ENCODE data around the gene PSMA2. TPM values are rescaled to one million over a fixed set of nuclear protein-coding genes. Genes with fewer than 3 reads are reported as not detected.

The PSMA2 gene
- total RNA-seq, 1 experiment from 2014 or later = 228 TPM

- peak; percentile 66; the same call in 1 of the 2 replicates for TF ChIP-seq HMGXB4 (CRISPR knock-in tag; IDR thresholded peaks at IDR 0.05)
- TF ChIP-seq TP53 (CRISPR knock-in tag; IDR thresholded peaks at IDR 0.05) = peak; percentile 91; the same call in 1 of the 2 replicates
Measured at GRCh38 chr7:42911454-42912447, 20.2 kb downstream of the PSMA2 start, which contains the start of gene C7orf25 (continued).

- Mint-ChIP-seq H3K27me3 (ENCODE audit: low read depth) (no peaks in the 10 kb centered on the region), H3K27ac (no peak overlapping the region), H3K9me3 (no peaks in the 10 kb centered on the region), H3K4me1 (peaks cover 36% of the 10 kb centered on the region), H3K36me3 (peaks cover 23% of the 10 kb centered on the region), H3K4me3 (peak overlapping the region; percentile 96)
- ATAC-seq = no peak
- DNase-seq (ENCODE audit: low spot score) = no peak
- TF ChIP-seq HMGA2 (CRISPR knock-in tag; IDR thresholded peaks at IDR 0.05) = no peak
- TF ChIP-seq CBFB (CRISPR knock-in tag; IDR thresholded peaks at IDR 0.05; ENCODE audit: low read depth) = no peak
- no peak for TF ChIP-seq ZNF317 (CRISPR knock-in tag; IDR thresholded peaks at IDR 0.05; ENCODE audit: borderline replicate concordance, low read depth)
- ChIA-PET POLR2A (interaction anchor here (0.6 kb wide), 1 partner anchor 23 kb away, joined by 5 read pairs; no protein-coding TSS in a partner anchor), CTCF (interaction anchor here (1.0 to 1.4 kb wide), 2 partner anchors 31 to 544 kb away, joined by 3 to 6 read pairs; no protein-coding TSS in a partner anchor)
Measured at GRCh38 chr7:42910306-42910705, 21.7 kb downstream of the PSMA2 start.

GRCh38 chr7:42907316-42907715 is 24.7 kb downstream of the PSMA2 start:
- peaks cover 22% of the 10 kb centered on the region for H3K4me1 Mint-ChIP-seq
- ChIA-PET CTCF (no interaction called here), POLR2A (no interaction called here)
- peaks cover 13% of the 10 kb centered on the region for H3K36me3 Mint-ChIP-seq
- TF ChIP-seq IRF2 (CRISPR knock-in tag; IDR thresholded peaks at IDR 0.05; ENCODE audit: borderline replicate concordance, low read depth) = no peak
- no peak for TF ChIP-seq NR1H2 (CRISPR knock-in tag; IDR thresholded peaks at IDR 0.05)
- TF ChIP-seq SP1 (CRISPR knock-in tag; conservative IDR thresholded peaks at IDR 0.05) = no peak
- no peak for TF ChIP-seq RORB (CRISPR knock-in tag; IDR thresholded peaks at IDR 0.05)
- TF ChIP-seq ZNF281 (CRISPR knock-in tag; IDR thresholded peaks at IDR 0.05) = no peak
- TF ChIP-seq ZNF416 (CRISPR knock-in tag; IDR thresholded peaks at IDR 0.05) = no peak
- no peak for TF ChIP-seq E2F5 (CRISPR knock-in tag; IDR thresholded peaks at IDR 0.05)
- no peak for TF ChIP-seq ZNF423 (CRISPR knock-in tag; IDR thresholded peaks at IDR 0.05)
- no peak for TF ChIP-seq USF2 (CRISPR knock-in tag; IDR thresholded peaks at IDR 0.05)
- TF ChIP-seq TP53 (CRISPR knock-in tag; IDR thresholded peaks at IDR 0.05) = no peak
- no peak for TF ChIP-seq ZNF121 (CRISPR knock-in tag; IDR thresholded peaks at IDR 0.05)
- no peak for TF ChIP-seq OVOL2 (CRISPR knock-in tag; IDR thresholded peaks at IDR 0.05; ENCODE audit: borderline replicate concordance)
- TF ChIP-seq ARID4B (CRISPR knock-in tag; IDR thresholded peaks at IDR 0.05; ENCODE audit: borderline replicate concordance) = no peak
- no peak for TF ChIP-seq CBFB (CRISPR knock-in tag; IDR thresholded peaks at IDR 0.05; ENCODE audit: low read depth)
- TF ChIP-seq NR2C2 (CRISPR knock-in tag; IDR thresholded peaks at IDR 0.05) = no peak
- TF ChIP-seq ATF2 (CRISPR knock-in tag; IDR thresholded peaks at IDR 0.05; ENCODE audit: borderline replicate concordance, low read depth) = no peak
- no peaks in the 10 kb centered on the region; the same call in 1 of the 2 replicates for H3K27me3 Mint-ChIP-seq (ENCODE audit: low read depth)
- H3K4me3 Mint-ChIP-seq = no peak overlapping the region
- DNase-seq (ENCODE audit: low spot score) (no peak), ATAC-seq (no peak)
- no peak overlapping the region for H3K27ac Mint-ChIP-seq
- H3K9me3 Mint-ChIP-seq = no peaks in the 10 kb centered on the region
